Hematopoietic multipotent progenitor cell treated with erythropoietin and hydrocortisone succinate and interleukin-3 and kit ligand, for 4 days (in vitro differentiated cells): ENCODE data around the gene UGT2B11.
"Not testable (repeated sequence)": the region's sequence is repeated elsewhere in the genome, so short reads cannot be mapped to it uniquely, and the experiment has no call there.

Experiments
- DNase-seq: peaks from one replicate; pipeline ENCODE4 v3.0.0-alpha.2; 2015

UGT2B11 gene

DNA sequence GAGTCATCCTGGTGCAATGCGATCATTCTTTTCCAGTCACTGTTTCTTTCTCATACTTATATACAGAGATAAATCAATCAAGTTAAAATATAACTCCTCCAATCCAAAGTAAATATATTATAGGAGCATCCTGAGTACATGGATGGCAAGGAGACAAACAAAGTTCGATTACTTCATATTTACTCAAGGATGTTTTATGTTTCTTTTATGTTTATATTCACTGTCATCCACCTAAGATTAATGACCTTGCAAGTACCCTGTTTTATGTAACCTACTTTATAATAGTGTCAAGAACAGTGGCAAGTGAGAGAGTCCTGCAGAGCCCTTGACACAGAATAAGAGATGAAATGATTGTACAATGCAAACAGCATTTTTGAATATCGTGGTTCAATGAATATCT, at the start of gene UGT2B11:
UGT2B11 (minus strand) TSS at position 33 of the 400 bp plus-strand sequence; CDS start at position 7, 26 bp downstream.
- DNase-seq: no peak

- not testable (repeated sequence) for DNase-seq
Observed at GRCh38 chr4:69253147-69253772, 38.7 kb upstream of the UGT2B11 start.

GRCh38 chr4:69250884-69251283, 36.3 kb upstream of the UGT2B11 start:
- DNase-seq: not testable (repeated sequence)

DNA sequence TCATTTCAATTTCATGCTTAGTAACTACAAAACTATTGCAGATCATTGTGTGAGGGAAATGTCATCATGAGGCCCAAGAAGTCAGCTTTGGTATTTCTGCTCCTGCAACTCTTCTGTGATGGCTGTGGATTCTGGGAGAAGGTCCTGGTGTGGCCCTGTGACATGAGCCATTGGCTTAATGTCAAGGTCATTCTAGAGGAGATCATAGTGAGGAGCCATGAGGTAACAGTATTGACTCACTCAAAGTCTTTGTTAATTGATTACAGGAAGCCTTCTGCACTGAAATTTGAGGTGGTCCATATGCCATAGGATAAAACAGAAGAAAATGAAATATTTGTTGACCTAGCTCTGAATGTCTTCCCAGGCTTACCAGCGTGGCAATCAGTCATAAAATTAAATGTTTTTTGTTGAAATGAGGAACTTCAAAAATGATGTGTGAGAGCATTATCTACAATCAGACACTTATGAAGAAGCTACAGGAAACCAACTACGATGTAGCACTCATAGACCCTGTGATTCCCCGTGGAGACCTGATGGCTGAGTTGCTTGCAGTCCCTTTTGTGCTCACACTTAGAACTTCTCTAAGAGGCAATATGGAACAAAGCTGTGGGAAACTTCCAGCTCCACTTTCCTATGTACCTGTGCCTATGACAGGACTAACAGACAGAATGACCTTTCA, 28.2 kb upstream of the UGT2B11 start:
- DNase-seq: peak; percentile 70

DNA sequence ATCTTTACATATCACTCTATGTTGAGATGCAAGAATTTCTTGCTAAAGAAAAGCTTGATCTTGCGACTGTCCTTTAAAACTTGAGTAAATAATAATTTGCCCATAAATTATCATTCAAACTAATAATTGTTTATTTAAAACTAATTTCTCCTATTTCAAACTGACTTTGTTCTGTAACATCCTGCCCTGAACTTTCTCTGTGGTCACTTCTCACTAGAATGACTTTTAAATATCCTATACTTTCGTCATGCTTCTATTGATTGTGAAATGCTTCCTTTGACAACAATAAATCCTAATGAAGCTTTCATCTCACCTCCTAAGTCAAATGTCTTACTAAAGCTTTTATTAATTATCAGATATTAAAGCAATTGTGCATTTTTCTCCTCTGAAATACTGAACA, 27.2 kb upstream of the UGT2B11 start:
- peak; percentile 51 for DNase-seq

GRCh38 chr4:69240787-69241186, 26.2 kb upstream of the UGT2B11 start:
- DNase-seq: not testable (repeated sequence)

DNA sequence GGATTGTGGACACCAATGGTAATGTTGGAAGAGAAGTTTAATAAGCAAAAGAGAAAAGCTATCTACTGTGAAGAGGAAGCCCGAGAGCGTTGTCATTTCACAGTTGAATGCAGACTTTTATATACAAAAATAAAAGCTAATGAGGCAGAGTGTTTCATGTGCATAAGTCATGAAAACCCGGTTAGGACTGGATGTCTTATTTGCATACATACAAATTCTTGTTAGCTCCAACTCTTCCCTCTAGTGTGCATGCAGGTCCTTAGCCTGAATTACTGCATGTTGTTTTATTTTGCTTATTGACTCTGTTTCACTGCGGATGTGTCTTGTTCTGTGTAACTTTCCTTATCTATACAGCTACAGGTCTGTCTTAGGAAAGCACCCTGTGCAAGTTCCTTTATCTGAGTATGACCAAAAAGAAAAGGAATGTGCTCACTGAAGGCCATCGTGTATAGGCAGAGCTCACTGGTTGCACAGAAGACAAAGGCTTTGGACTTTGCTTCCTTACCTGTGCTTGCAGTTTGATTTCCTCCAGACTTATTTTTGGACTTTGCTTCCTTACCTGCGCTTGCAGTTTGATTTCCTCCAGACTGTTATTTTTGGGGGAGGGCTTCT, 25.1 kb upstream of the UGT2B11 start:
- peak; percentile 82 for DNase-seq

- no peak for DNase-seq
Observed at GRCh38 chr4:69239092-69239491, 24.5 kb upstream of the UGT2B11 start.

- DNase-seq: no peak
Observed at GRCh38 chr4:69224891-69225290, 10.3 kb upstream of the UGT2B11 start.

- DNase-seq: not testable (repeated sequence)
Observed at GRCh38 chr4:69223277-69223676, 8.7 kb upstream of the UGT2B11 start.

DNA sequence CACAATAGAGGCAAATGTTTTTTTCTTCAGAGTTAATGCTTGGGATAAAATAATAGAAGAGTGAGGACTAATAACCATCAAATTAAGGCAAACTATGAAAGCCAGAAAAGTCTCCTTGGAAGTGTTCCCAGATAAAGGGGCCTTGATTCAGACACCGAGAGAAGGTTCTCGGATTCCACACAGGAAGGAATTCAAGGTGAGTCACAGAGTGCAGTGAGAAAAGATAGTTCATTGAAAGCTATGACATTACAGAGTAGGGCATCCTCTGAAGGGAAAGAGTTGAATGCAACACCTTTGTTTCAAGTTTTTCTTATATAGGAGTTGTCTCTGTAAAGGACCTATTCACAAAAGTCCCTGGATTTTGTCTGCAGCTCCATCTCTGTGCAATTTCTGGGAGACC, 3.9 kb upstream of the UGT2B11 start:
- not testable (repeated sequence) for DNase-seq

GRCh38 chr4:69210911-69211310, 3.6 kb downstream of the UGT2B11 start:
- no peak for DNase-seq

GRCh38 chr4:69198506-69198905, 16.0 kb downstream of the UGT2B11 start:
- DNase-seq: not testable (repeated sequence)

- DNase-seq: no peak
Observed at GRCh38 chr4:69196209-69196965, 18.2 kb downstream of the UGT2B11 start.

- DNase-seq: no peak
Observed at GRCh38 chr4:69194166-69194565, 20.4 kb downstream of the UGT2B11 start.

DNA sequence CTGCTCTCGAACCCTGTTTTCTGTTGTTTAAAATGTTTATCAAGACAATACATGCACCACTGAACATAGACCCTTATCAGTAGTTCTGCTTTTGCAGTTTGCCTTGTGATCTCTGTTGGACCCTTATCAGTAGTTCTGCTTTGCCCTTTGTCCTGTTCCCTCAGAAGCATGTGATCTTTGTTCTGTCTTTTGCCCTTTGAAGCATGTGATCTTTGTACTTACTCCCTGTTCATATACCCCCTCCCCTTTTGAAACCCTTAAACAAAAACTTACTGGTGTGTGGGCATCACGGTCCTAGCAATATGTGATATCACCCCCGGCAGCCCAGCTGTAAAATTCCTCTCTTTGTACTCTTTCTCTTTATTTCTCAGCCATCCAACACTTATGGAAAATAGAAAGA, 22.6 kb downstream of the UGT2B11 start:
- peak; percentile 70 for DNase-seq

DNA sequence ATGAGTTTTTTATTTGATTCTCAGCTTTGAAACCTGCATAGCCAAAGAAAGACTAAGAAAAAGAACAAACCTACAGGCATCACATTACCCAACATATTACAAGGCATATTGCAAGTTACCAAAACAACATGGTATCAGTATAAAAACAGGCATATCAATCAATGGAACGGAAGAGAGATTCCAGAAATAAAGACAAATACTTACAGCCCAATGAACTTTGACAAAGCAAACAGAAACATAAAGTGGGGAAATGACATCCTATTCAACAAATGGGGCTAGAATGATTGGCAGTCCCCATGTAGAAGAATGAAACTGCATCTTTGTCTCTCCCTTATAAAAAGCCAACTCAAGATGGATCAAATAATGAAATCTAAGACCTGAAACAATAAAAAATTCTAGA, 23.9 kb downstream of the UGT2B11 start:
- DNase-seq: not testable (repeated sequence)

- DNase-seq: peak; percentile 38
Observed at GRCh38 chr4:69181519-69182169, 32.9 kb downstream of the UGT2B11 start.

GRCh38 chr4:69179817-69180216, 34.7 kb downstream of the UGT2B11 start:
- DNase-seq: not testable (repeated sequence)

DNA sequence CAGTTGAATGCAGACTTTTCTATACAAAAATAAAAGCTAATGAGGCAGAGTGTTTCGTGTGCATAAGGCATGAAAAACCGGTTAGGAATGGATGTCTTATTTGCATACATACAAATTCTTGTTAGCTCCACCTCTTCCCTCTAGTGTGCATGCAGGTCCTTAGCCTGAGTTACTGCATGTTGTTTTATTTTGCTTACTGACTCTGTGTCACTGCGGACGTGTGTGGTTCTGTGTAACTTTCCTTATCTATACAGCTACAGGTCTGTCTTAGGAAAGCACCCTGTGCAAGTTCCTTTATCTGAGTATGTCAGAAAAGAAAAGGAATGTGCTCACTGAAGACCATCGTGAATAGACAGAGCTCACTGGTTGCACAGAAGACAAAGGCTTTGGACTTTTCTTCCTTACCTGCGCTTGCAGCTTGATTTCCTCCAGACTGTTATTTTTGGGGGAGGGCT, 35.8 kb downstream of the UGT2B11 start:
- DNase-seq: peak; percentile 92

DNA sequence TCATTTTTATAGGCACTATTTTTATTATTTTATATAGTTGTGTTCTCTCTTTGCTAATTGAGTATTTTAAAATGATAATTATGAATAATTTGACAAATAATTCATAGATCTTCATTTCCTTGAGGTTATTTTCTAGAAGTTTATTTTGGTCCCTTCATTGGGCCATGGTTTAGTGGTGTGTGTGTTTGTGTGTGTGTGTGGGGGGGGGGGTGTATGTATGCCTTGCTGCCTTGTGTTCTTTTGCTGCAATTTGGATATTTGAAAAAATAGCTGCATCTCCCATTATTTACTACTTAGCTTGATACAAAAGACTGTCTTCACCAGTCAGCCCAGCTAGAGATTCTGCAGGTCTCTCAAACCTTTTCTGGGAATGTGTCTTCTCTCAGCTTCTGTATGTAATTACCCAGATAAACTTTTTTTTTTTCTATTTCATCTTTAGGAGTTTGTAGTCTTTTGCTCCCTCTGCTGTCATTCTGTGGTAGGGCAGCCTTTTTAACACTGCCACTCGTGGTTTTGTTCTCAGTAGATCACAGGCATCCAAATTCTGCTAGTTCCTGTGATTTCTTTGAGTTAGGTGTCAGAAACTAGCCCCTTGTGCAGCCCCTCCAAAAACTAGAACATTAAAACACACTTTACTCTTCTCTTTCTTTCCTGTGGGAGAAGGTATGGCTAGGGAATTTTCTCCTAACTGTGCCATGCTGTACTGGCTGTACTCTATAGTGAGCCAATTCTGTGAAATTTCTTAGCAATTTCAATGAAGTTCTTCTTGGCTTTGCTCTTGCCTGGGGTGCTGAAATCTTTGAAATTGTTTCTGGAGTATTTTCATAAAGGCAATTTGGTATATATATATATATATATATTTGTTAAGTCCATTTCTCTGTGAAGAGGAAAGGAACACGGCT, 44.1 kb downstream of the UGT2B11 start:
- DNase-seq: peak; percentile 81

DNA sequence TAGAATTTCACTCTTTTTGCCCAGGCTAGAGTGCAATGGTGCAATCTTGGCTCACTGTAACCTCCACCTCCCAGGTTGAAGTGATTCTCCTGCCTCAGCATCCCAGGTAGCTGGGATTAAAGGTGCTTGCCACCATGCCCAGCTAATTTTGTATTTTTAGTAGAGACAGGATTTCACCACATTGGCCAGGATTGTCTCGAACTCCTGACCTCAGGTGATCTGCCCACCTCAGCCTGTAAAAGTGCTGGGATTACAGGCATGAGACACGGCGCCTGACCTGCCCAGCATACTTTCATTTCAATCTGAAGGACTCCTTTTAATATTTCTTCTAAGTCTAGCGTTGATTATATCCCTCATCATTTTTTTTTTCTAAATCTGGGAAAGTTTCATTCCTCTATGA, 45.4 kb downstream of the UGT2B11 start:
- not testable (repeated sequence) for DNase-seq
